GM12875 (cell line): ENCODE measurements around the gene CCL2.
"Not testable (repeated sequence)": the region's sequence is repeated elsewhere in the genome, so short reads cannot be mapped to it uniquely, and the experiment has no call there.

Source experiments
- H3K4me3 ChIP-seq: one replicate; pipeline ENCODE4 v1.5.1; 2011; ENCODE audit warnings: low read depth, low read length, control low read depth
- TF ChIP-seq, protein P1 (sequence below): IDR thresholded peaks from 2 replicates; pipeline ENCODE4 v1.5.1; 2011; ENCODE audit warnings: low read depth, mild to moderate bottlenecking, control low read depth, inconsistent platforms, low read length, moderate library complexity, borderline replicate concordance; ENCODE audit not compliant: insufficient read depth

Gene CCL2

DNA sequence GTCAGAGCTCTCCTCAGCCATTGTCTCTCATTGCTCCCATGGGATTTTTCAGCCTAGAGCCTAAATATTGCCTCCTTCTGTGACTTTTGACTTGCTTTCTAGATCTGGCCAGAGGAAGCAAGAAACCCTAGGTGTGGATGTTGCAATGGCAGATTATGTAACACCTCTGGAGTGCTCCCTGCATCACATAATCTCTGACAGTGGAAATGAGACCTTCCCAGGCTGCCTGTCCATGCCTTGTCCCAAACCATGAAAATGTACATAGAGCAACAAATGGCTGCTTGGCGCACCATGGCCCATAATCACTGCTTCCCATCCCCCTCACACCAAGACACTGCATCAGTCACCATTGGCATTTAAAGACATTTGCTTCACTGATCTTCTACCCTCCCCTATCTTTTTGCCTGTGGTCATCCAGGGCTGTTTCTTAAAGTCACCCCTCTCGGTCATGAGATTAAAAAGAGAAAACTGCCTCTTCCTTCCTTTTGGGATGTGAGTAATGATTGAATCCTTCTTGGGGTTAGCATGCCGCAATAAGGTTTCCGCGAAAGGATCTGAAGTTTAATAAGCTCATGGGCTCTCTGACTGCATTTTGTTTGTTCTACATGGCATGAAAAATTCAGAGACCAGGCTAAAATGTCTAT is 34.2 kb upstream of the CCL2 start:
- TF ChIP-seq, protein P1, sequence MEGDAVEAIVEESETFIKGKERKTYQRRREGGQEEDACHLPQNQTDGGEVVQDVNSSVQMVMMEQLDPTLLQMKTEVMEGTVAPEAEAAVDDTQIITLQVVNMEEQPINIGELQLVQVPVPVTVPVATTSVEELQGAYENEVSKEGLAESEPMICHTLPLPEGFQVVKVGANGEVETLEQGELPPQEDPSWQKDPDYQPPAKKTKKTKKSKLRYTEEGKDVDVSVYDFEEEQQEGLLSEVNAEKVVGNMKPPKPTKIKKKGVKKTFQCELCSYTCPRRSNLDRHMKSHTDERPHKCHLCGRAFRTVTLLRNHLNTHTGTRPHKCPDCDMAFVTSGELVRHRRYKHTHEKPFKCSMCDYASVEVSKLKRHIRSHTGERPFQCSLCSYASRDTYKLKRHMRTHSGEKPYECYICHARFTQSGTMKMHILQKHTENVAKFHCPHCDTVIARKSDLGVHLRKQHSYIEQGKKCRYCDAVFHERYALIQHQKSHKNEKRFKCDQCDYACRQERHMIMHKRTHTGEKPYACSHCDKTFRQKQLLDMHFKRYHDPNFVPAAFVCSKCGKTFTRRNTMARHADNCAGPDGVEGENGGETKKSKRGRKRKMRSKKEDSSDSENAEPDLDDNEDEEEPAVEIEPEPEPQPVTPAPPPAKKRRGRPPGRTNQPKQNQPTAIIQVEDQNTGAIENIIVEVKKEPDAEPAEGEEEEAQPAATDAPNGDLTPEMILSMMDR, result no peak
- H3K4me3 ChIP-seq, result no peak overlapping the region

DNA sequence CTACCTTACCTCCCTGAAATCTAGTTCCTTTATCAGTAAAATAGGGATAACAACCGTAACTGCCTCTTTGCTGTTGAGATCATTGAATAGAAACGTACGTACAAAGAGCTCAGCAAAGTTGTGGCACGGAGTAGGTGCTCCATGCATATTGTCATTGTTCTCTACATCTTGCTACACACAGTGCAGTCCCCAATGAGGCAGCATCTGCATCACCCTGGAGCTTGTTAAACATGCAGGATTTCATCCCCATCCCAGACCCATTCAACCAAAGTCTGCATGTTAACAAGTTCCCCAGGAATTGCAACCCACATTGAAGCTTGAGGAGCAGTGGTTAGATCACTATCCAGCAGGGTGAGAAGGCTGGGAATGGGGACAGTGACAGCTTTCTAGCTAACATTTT is 33.7 kb upstream of the CCL2 start:
- TF ChIP-seq, protein P1, result no peak
- H3K4me3 ChIP-seq, result no peak overlapping the region

- TF ChIP-seq, protein P1, result no peak
These were observed 32.2 kb upstream of the CCL2 start for GRCh38 chr17:34222722-34223497.

DNA sequence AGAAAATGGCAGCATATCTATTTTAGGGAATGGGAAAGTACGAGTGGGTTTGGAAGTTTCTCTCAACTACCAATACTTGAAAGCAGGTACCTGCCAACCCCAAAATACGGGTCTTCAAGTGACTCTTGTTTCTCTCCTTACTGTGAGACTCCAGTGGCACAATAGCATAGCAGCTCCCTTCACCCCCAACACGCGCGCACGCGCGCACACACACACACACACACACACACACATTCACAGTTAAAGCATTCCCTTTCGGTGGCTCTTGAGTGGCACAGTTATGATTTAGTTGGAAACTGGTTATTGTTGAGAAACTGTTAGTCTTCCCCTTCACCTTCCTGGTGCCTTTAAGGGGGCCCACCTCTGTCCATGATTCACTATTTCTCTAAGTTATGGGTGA is 30.0 kb upstream of the CCL2 start:
- TF ChIP-seq, protein P1, result no peak

More at GRCh38 chr17:34222722-34223497, 32.2 kb upstream of the CCL2 start:
- no peak overlapping the region for H3K4me3 ChIP-seq

GRCh38 chr17:34226011-34226743 is 28.9 kb upstream of the CCL2 start:
- H3K4me3 ChIP-seq, result no peak overlapping the region
- TF ChIP-seq, protein P1, result no peak

More for the DNA sequence above, 30.0 kb upstream of the CCL2 start:
- H3K4me3 ChIP-seq, result no peak overlapping the region

DNA sequence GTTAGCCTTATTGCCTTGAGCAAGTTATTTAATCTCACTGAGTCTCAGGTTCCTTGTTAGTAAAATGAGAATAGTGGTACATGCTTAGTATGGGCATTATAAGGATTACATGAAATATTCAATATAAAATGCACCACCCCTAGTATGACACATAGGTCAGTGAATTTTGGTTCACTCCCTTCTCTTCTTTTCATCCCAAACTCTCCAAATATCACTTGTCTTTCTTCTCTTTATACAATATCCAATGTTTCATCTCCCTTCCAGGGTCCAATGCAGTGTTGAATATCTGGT is 28.4 kb upstream of the CCL2 start:
- TF ChIP-seq, protein P1, result no peak
- no peak overlapping the region for H3K4me3 ChIP-seq

DNA sequence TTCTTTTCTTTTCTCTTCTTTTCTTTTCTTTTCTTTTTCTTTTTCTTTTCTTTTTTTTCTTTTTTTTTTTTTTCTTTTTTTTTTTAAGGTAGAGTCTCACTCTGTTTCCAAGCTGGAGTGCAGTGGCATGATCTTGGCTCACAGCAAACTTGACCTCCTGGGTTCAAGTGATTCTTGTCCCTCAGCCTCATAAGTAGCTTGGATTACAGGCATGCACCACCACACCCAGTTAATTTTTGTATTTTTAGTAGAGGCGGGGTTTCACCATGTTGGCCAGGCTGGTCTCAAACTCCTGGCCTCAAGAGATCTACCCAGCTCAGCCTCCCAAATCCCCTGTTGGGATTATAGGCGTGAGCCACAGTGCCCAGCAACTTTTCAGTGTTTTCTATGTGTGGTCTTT is 27.8 kb upstream of the CCL2 start:
- not testable (repeated sequence) for H3K4me3 ChIP-seq
